ENCODE results near the gene TTC33.

DNA sequence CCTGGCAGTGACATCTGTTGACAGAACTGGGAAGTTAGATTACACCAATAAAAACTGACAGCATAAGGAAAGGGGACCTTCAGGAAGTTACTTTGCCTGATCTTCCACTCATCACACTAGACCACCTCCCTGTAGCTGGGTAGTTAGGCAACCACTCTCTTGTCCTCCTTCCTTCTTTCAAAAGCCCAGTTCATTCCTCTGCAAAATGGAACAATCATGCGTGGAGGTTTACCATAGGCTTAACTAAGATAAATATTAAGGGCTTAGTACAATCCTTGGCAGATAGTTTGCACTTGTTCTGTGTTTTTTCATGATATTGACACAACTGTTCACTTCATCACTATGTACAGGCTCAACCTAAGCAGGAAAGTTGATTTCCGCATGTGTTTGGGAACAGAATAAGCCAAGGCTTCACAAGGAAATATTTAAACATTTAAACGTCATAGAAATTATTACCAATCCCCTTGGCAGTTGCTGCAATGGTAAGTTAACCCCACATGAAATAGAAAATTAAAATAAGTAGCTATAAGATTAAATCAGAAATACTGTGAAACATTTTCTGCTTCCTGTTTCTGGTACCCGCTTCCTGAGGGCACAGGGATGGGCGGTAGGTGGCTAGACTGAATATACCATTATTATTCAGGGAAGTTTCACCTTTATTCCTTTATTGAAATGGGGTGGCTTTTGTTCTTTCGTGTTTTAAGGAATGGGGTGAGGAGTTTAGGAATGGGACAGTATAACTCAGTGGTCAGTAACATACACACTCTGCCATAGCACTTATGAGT, 86.0 kb downstream of the TTC33 start:
- TF ChIP-seq, protein P1, sequence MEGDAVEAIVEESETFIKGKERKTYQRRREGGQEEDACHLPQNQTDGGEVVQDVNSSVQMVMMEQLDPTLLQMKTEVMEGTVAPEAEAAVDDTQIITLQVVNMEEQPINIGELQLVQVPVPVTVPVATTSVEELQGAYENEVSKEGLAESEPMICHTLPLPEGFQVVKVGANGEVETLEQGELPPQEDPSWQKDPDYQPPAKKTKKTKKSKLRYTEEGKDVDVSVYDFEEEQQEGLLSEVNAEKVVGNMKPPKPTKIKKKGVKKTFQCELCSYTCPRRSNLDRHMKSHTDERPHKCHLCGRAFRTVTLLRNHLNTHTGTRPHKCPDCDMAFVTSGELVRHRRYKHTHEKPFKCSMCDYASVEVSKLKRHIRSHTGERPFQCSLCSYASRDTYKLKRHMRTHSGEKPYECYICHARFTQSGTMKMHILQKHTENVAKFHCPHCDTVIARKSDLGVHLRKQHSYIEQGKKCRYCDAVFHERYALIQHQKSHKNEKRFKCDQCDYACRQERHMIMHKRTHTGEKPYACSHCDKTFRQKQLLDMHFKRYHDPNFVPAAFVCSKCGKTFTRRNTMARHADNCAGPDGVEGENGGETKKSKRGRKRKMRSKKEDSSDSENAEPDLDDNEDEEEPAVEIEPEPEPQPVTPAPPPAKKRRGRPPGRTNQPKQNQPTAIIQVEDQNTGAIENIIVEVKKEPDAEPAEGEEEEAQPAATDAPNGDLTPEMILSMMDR (IDR thresholded peaks at IDR 0.05), result no peak
- TF ChIP-seq POLR2A (IDR thresholded peaks at IDR 0.05), result no peak
